HepG2 (cell line): ENCODE measurements around the gene SCIN. TPM values are rescaled to one million over a fixed set of nuclear protein-coding genes. Genes with fewer than 3 reads are reported as not detected.
A peak's percentile ranks its signal among the peaks of the same experiment; 100 is the strongest.

ENCODE experiments used
- ATAC-seq: fragments of 200-7000 bp; cut with Tn5 transposase; 3 replicates; pipeline ENCODE4 v1.9.1; 2020; ENCODE audit warnings: mild to moderate bottlenecking, moderate library complexity
- BruUV-seq: library from RNA; stranded (reverse); fragments of 400-500 nt; replicated peaks from 2 replicates; lab custom pipeline; 2021; lab: Mats Ljungman, UMichigan
- CTCF ChIA-PET: fragments of 300-600 bp; formaldehyde crosslinking; extraction: SDS; loops from one replicate; lab custom pipeline; 2021; ENCODE audit warnings: low total read pairs, inconsistent platforms, low intra/inter-chr PET ratio; lab: Yijun Ruan, JAX
- POLR2A ChIA-PET: fragments of 350-600 bp; sonication (Branson Sonifier 250); formaldehyde crosslinking; loops from one replicate; lab custom pipeline; 2020; ENCODE audit warnings: antibody characterized with exemption, inconsistent platforms; lab: Yijun Ruan, JAX
- DNase-seq: peaks from one replicate; pipeline ENCODE4 v3.0.0-alpha.2; 2015; ENCODE audit warnings: low spot score
- FAIRE-seq: peaks from 3 replicates; lab custom pipeline; 2011; peaks lifted over from hg19 to GRCh38; lab: Jason Lieb, UNC
- H2AFZ ChIP-seq: one replicate; pipeline ENCODE4 v1.6.1; 2011; ENCODE audit warnings: low read length, inconsistent platforms
- H3K27ac ChIP-seq: fragments of 300-600 bp; 3 replicates; pipeline ENCODE4 v1.8.0; 2011; ENCODE audit warnings: mixed run types, mild to moderate bottlenecking, mixed read lengths, low read length, inconsistent platforms; ENCODE audit not compliant: insufficient read depth; ENCODE audit errors: extremely low read length
- H3K27me3 ChIP-seq, 2 experiments: fragments of 200-600 bp in 1 of 2; 2 replicates in 1 of 2; 3 replicates in 1 of 2; pipeline versions ENCODE4 v1.6.0 to v1.8.0; 2011; ENCODE audit warnings: low read length in 2 of 2, mild to moderate bottlenecking in 2 of 2, moderate library complexity in 2 of 2, inconsistent platforms in 1 of 2; ENCODE audit not compliant: insufficient read depth in 2 of 2, control insufficient read depth in 1 of 2
- H3K36me3 ChIP-seq, 2 experiments: fragments of 200-600 bp in 1 of 2; replicated peaks in 1 of 2; 2 replicates in 1 of 2; 3 replicates in 1 of 2; pipeline versions ENCODE4 v1.5.1 to v1.8.0; 2011; ENCODE audit warnings: low read length in 2 of 2, inconsistent platforms in 1 of 2; ENCODE audit not compliant: insufficient read depth in 2 of 2, control insufficient read depth in 1 of 2
- H3K4me1 ChIP-seq: 2 replicates; pipeline ENCODE4 v1.5.1; 2012; ENCODE audit warnings: low read length, inconsistent platforms; ENCODE audit not compliant: insufficient read depth
- H3K4me2 ChIP-seq: 2 replicates; pipeline ENCODE4 v1.6.0; 2011; ENCODE audit warnings: low read depth, low read length, inconsistent platforms
- H3K4me3 ChIP-seq, 3 experiments: fragments of 200-600 bp in 1 of 3; sonication (generic), shearing (Covaris generic) in 1 of 3; replicated peaks in 1 of 3; 2 replicates each; pipeline ENCODE4 v1.5.1; 2011 to 2016; ENCODE audit warnings: low read length in 3 of 3, inconsistent platforms in 2 of 3, low read depth in 2 of 3, mild to moderate bottlenecking in 2 of 3, control low read depth in 1 of 3, mixed read lengths in 1 of 3; ENCODE audit not compliant: insufficient read depth in 1 of 3
- H3K79me2 ChIP-seq: one replicate; pipeline ENCODE4 v1.6.1; 2011; ENCODE audit warnings: low read length, inconsistent platforms; ENCODE audit not compliant: insufficient read depth
- H3K9ac ChIP-seq: 2 replicates; pipeline ENCODE4 v1.6.0; 2011; ENCODE audit warnings: mild to moderate bottlenecking, low read depth, low read length, inconsistent platforms; ENCODE audit not compliant: insufficient read depth
- H3K9me3 ChIP-seq: 2 replicates; pipeline ENCODE4 v1.5.1; 2012; ENCODE audit warnings: mild to moderate bottlenecking, low read length
- H4K20me1 ChIP-seq: 2 replicates; pipeline ENCODE4 v1.6.0; 2011; ENCODE audit warnings: inconsistent platforms, mild to moderate bottlenecking, low read length, moderate library complexity; ENCODE audit not compliant: insufficient read depth
- ELK4 ChIP-seq: sonication (generic); formaldehyde crosslinking; IDR thresholded peaks from 2 replicates; pipeline ENCODE4 v1.9.0; 2021; ENCODE audit warnings: missing genetic modification reagents, borderline replicate concordance
- ETV5 ChIP-seq: IDR thresholded peaks from 2 replicates; pipeline ENCODE4 v1.6.1; 2018; ENCODE audit warnings: missing biosample characterization, missing genetic modification reagents, inconsistent platforms, borderline replicate concordance
- FOXC1 ChIP-seq: sonication (generic); formaldehyde crosslinking; IDR thresholded peaks from 2 replicates; pipeline ENCODE4 v1.8.0; 2022; ENCODE audit warnings: mild to moderate bottlenecking, missing genetic modification reagents, borderline replicate concordance
- HNF4A ChIP-seq: sonication (generic); formaldehyde crosslinking; IDR thresholded peaks from 2 replicates; pipeline ENCODE4 v1.4.0; 2020; ENCODE audit warnings: missing genetic modification reagents
- MAFF ChIP-seq: IDR thresholded peaks from 2 replicates; pipeline ENCODE4 v1.6.1; 2011; ENCODE audit warnings: low read depth, low read length, improper control_type of control experiment
- MATR3 ChIP-seq: sonication (generic); formaldehyde crosslinking; IDR thresholded peaks from 2 replicates; pipeline ENCODE4 v1.4.0; 2020; ENCODE audit warnings: missing genetic modification reagents
- THRA ChIP-seq: sonication (generic); formaldehyde crosslinking; IDR thresholded peaks from 2 replicates; pipeline ENCODE4 v1.4.0; 2020; ENCODE audit warnings: missing genetic modification reagents, borderline replicate concordance
- ZNF564 ChIP-seq: sonication (generic); formaldehyde crosslinking; IDR thresholded peaks from 2 replicates; pipeline ENCODE4 v1.8.1; 2023; ENCODE audit warnings: mild to moderate bottlenecking, missing genetic modification reagents
- ZNF724P ChIP-seq: sonication (generic); formaldehyde crosslinking; IDR thresholded peaks from 2 replicates; pipeline ENCODE4 v1.8.0; 2022; ENCODE audit warnings: missing genetic modification reagents, borderline replicate concordance
- ZNF75D ChIP-seq: sonication (generic); formaldehyde crosslinking; IDR thresholded peaks from 2 replicates; pipeline ENCODE4 v1.8.1; 2023; ENCODE audit warnings: missing genetic modification reagents, mild to moderate bottlenecking, borderline replicate concordance
- ZNF768 ChIP-seq: sonication (generic); formaldehyde crosslinking; IDR thresholded peaks from 2 replicates; pipeline ENCODE4 v1.4.0; 2020; ENCODE audit warnings: missing genetic modification reagents
- ZNF891 ChIP-seq: sonication (generic); formaldehyde crosslinking; IDR thresholded peaks from 2 replicates; pipeline ENCODE4 v1.5.0; 2020; ENCODE audit warnings: mild to moderate bottlenecking, missing genetic modification reagents
- ZSCAN5A ChIP-seq: sonication (generic); formaldehyde crosslinking; IDR thresholded peaks from 2 replicates; pipeline ENCODE4 v1.8.0; 2022; ENCODE audit warnings: mild to moderate bottlenecking, missing genetic modification reagents, borderline replicate concordance
- WGBS: methylation state at CpG from one replicate; pipeline ENCODE4 v1.1.6; 2017; ENCODE audit warnings: low lambda C conversion rate; 5-methylcytosine and 5-hydroxymethylcytosine counted together
- in situ Hi-C: cut with HindIII; loops from 2 replicates; pipeline ENCODE4 v1.10.0; 2017; ENCODE audit warnings: low pct_unique_long_range_greater_than_20kb; ENCODE audit not compliant: extremely low pct_ligation_motif_present
- intact Hi-C: fragments of 100-400 bp; cut with micrococcal nuclease; formaldehyde crosslinking; loops from one replicate; pipeline ENCODE4 v1.10.0; 2022; ENCODE audit not compliant: unreplicated experiment
- polyA plus RNA-seq, 8 experiments: library from polyadenylated mRNA; depleted of rRNA in 3 of 8; stranded (reverse) in 7 of 8; unstranded in 1 of 8; fragments of >200 nt; fragmentation: Illumina TruSeq in 4 of 8; extraction: Trizol in 4 of 8; gene quantifications; 2 replicates each; pipeline versions ENCODE4 v1.2.1 to v1.2.3, GENCODE V29; 2011 to 2016; ENCODE audit warnings: low read depth in 4 of 8, missing spikeins in 1 of 8, mixed read lengths in 1 of 8; ENCODE audit not compliant: insufficient read depth in 1 of 8
- total RNA-seq, 5 experiments: library from RNA; depleted of rRNA; stranded (reverse); fragments of >200 nt; fragmentation: Illumina TruSeq; extraction: Trizol; gene quantifications; 2 replicates each; pipeline ENCODE4 v1.2.3, GENCODE V29; 2016; ENCODE audit warnings: low read depth in 1 of 5

The SCIN gene
- total and polyA plus RNA-seq, 2 of the 13 experiments (the other 11 are each of a cell fraction or from before 2014, with no cell fraction given), result not detected

GRCh38 chr7:12646139-12646538 lies 75.6 kb downstream of the SCIN start:
- no peaks in the 10 kb centered on the region for H3K9me3 ChIP-seq
- H3K4me1 ChIP-seq, result peaks cover 60% of the 10 kb centered on the region
- no peaks in the 10 kb centered on the region for H3K27me3 ChIP-seq
- BruUV-seq, result no TSS peak
- H3K9ac ChIP-seq, result no peak overlapping the region
- no peak overlapping the region for H3K4me3 ChIP-seq
- TF ChIP-seq ZNF891 (CRISPR knock-in tag) (no peak), ZSCAN5A (CRISPR knock-in tag) (no peak), FOXC1 (CRISPR knock-in tag) (no peak), ETV5 (CRISPR knock-in tag) (no peak), ELK4 (CRISPR knock-in tag) (no peak), HNF4A (no peak), MATR3 (no peak), MAFF (no peak), ZNF75D (CRISPR knock-in tag) (no peak), THRA (CRISPR knock-in tag) (peak; percentile 71; the same call in 1 of the 2 replicates), ZNF768 (CRISPR knock-in tag) (no peak), ZNF724P (CRISPR knock-in tag) (no peak), ZNF564 (CRISPR knock-in tag) (peak; percentile 88; the same call in 1 of the 2 replicates)
- TF ChIP-seq, all 625 proteins: peak for 2
- in situ Hi-C loops, result loop anchor here (10.0 kb wide), 1 partner anchor 299 kb away; no protein-coding TSS in a partner anchor
- WGBS, result 14% methylated on average over 1 of the region's 1 CpG
- peak; percentile 51; the same call in 1 of the 3 replicates for ATAC-seq
- CTCF ChIA-PET, result no interaction called here
- intact Hi-C loops, result loop anchor here (10.0 kb wide), 1 partner anchor 299 kb away; no protein-coding TSS in a partner anchor
- Histone ChIP-seq H3K4me2 (no peak overlapping the region), H3K36me3 (no peaks in the 10 kb centered on the region), H3K27ac (no peak overlapping the region), H4K20me1 (no peaks in the 10 kb centered on the region), H3K79me2 (no peaks in the 10 kb centered on the region), H2AFZ (no peak overlapping the region)
- POLR2A ChIA-PET, result interaction anchor here (1.0 kb wide), 1 partner anchor 41 kb away, joined by 3 read pairs; the partner anchor contains the start of gene ARL4A
- FAIRE-seq, result no peak
- peak; percentile 41 for DNase-seq
